Activated CD4-positive, alpha-beta T cell treated with anti-CD3 and anti-CD28 coated beads for 36 hours (primary cell): Measurements from ENCODE around the gene NECTIN3. TPM values are rescaled to one million over a fixed set of nuclear protein-coding genes. Genes with fewer than 3 reads are reported as not detected.

ENCODE experiments used
- ATAC-seq: fragments of 200-7000 bp; cut with Tn5 transposase; one replicate; pipeline ENCODE4 v1.10.0; 2021; ENCODE audit warnings: mild to moderate bottlenecking, moderate library complexity
- CTCF ChIA-PET: fragments of 350-600 bp; sonication (Branson Sonifier 250); formaldehyde crosslinking; loops from one replicate; lab custom pipeline; 2021; ENCODE audit warnings: antibody characterized with exemption; lab: Charles Lee
- POLR2A ChIA-PET: fragments of 350-600 bp; sonication (Branson Sonifier 250); formaldehyde crosslinking; loops from one replicate; lab custom pipeline; 2021; ENCODE audit warnings: antibody characterized with exemption, inconsistent platforms; lab: Charles Lee
- DNase-seq: peaks from one replicate; pipeline ENCODE4 v3.0.0-alpha.2; 2020
- H3K27ac Mint-ChIP-seq: one replicate; pipeline ENCODE4 v1.8.0; 2021; ENCODE audit warnings: mixed read lengths
- H3K27me3 Mint-ChIP-seq: one replicate; pipeline ENCODE4 v1.8.0; 2021; ENCODE audit warnings: mixed read lengths
- H3K36me3 Mint-ChIP-seq: one replicate; pipeline ENCODE4 v1.8.0; 2021; ENCODE audit warnings: low read depth, mixed read lengths
- H3K4me1 Mint-ChIP-seq: one replicate; pipeline ENCODE4 v1.8.0; 2021; ENCODE audit warnings: mixed read lengths
- H3K4me3 Mint-ChIP-seq: one replicate; pipeline ENCODE4 v1.8.0; 2021; ENCODE audit warnings: mild to moderate bottlenecking, moderate library complexity, mixed read lengths
- H3K9me3 Mint-ChIP-seq: one replicate; pipeline ENCODE4 v1.8.0; 2021; ENCODE audit warnings: low read depth, mixed read lengths
- intact Hi-C, 2 experiments: fragments of 100-400 bp; cut with DNase I in 1 of 2; cut with micrococcal nuclease in 1 of 2; formaldehyde crosslinking; loops; one replicate each; pipeline versions ENCODE4 v1.14.2 to v1.15.1; 2022 to 2024; cut with DNase I, micrococcal nuclease
- total RNA-seq, 2 experiments: library from RNA; stranded (reverse); gene quantifications; one replicate each; pipeline ENCODE4 v1.2.3, GENCODE V29; 2021

NECTIN3 gene
- total RNA-seq, 2 experiments from 2014 or later = 5.1 to 5.9 TPM

DNA sequence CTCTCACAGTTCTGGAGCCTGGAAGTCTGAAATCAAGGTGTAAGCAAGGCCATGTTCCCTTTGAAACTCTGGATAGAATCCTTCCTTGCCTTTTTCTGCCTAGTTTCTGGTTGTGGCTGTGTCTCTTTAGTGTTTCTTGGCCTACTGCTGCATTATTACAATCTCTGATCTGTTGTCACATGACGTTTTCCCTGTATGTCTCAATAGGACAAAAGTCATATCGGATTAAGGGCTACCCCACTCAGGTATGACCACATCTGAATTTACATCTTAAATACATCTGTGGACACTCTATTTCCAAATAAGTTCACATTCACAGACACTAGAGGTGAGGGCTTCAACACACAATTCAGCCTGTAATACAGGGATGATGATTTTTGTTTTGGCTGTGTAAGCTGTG lies 13.3 kb downstream of the NECTIN3 start:
- Mint-ChIP-seq H3K4me3 (no peak overlapping the region), H3K27me3 (no peaks in the 10 kb centered on the region), H3K36me3 (no peaks in the 10 kb centered on the region), H3K27ac (no peak overlapping the region), H3K9me3 (no peaks in the 10 kb centered on the region), H3K4me1 (no peaks in the 10 kb centered on the region)
- intact Hi-C loops = loop anchor here in 1 of 2 experiments (10.0 kb wide), 1 partner anchor 1550 kb away; no protein-coding TSS in a partner anchor
- ChIA-PET CTCF (no interaction called here), POLR2A (no interaction called here)
- DNase-seq = no peak
- no peak for ATAC-seq

DNA sequence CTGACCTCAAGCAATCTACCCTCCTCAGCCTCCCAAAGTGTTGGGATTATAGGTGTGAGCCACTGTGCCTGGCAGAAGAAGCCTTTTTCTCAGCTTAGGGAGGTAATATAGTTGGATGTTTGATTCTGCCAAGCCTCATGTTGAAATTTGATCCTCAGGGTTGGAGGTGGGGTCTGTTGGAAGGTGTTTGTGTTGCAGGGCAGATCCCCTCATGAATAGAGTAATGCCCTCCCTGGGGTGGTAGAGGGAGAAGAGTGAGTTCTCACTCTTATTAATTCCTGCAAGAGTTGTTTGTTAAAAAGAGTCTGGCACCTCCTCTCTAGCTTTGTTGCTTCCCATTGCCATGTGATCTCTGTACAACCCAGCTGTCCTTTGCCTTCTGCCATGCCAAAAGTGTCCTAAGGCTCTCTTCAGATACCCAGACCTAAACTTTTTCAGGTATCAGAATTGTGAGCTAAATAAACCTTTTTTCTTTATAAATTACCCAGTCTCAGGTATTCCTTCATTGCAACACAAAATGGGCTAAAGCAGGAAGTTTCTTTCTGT lies 16.4 kb downstream of the NECTIN3 start:
- H3K4me3 Mint-ChIP-seq = no peak overlapping the region
- no peaks in the 10 kb centered on the region for H3K4me1 Mint-ChIP-seq
- DNase-seq (no peak), ATAC-seq (no peak)
- H3K27me3 Mint-ChIP-seq = no peaks in the 10 kb centered on the region
- ChIA-PET CTCF (interaction anchor here (0.6 kb wide), 1 partner anchor 352 kb away, joined by 5 read pairs; no protein-coding TSS in a partner anchor), POLR2A (no interaction called here)
- H3K27ac Mint-ChIP-seq = no peak overlapping the region
- intact Hi-C loops = loop anchor here in 1 of 2 experiments (10.0 kb wide), 1 partner anchor 1553 kb away; no protein-coding TSS in a partner anchor
- H3K9me3 Mint-ChIP-seq = no peaks in the 10 kb centered on the region
- H3K36me3 Mint-ChIP-seq = no peaks in the 10 kb centered on the region

DNA sequence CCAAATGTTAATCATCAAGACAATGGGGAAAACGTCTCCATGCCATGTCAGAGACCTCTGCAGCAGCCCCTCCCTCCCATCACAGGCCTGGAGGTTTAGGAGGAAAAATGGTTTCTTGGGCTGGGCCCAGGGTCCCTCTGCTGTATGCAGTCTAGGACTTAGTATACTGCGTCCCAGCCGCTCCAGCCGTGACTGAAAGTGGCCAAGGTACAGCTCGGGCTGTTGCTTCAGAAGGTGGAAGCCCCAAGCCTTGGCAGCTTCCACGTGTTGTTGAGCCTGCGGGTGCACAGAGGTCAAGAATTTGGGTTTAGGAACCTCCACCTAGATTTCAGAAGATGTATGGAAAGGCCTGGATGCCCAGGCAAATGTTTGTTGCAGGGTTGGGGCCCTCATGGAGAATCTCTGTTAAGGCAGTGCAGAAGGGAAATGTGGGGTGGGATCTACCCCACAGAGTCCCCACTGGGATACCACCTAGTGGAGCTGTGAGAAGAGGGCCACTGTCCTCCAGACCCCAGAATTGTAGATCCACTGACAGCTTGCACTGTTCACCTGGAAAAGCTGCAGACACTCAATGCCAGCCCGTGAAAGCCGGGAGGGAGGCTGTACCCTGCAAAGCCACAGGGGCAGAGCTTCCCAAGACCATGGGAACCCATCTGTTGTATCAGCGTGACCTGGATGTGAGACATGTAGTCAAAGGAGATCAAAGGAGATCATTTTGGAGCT lies 25.0 kb downstream of the NECTIN3 start:
- no peak overlapping the region for H3K27ac Mint-ChIP-seq
- CTCF ChIA-PET = interaction anchor here (0.7 to 1.0 kb wide), 2 partner anchors 66 to 360 kb away, joined by 3 to 4 read pairs; no protein-coding TSS in a partner anchor
- intact Hi-C loops = no loop called here

DNA sequence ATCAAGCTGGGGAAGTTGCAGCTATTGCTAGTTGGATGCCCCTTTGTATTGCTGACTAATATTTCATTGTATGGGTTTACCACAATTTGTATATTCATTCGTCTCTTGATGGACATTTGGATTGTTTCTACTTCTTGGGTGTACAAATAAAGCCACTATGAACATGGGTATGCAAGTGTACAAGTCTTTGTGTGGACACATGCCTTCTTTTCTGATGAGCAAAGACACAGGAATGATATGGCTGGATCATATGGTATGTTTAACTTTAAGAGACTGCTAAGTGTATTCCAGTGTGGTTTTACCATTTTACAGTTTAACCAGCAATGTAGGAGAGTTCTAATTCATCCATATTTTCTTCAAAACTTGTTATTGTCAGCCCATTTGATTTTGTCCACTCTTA lies 32.2 kb downstream of the NECTIN3 start:
- Mint-ChIP-seq H3K27me3 (no peaks in the 10 kb centered on the region), H3K36me3 (no peaks in the 10 kb centered on the region), H3K9me3 (no peaks in the 10 kb centered on the region), H3K4me3 (no peak overlapping the region), H3K27ac (no peak overlapping the region), H3K4me1 (no peaks in the 10 kb centered on the region)
- POLR2A ChIA-PET = no interaction called here
- CTCF ChIA-PET = no interaction called here
- ATAC-seq = no peak
- intact Hi-C loops = no loop called here
- DNase-seq = no peak

More for the DNA sequence above, 25.0 kb downstream of the NECTIN3 start:
- DNase-seq = no peak
- Mint-ChIP-seq H3K4me1 (no peaks in the 10 kb centered on the region), H3K36me3 (no peaks in the 10 kb centered on the region), H3K9me3 (peaks cover 8% of the 10 kb centered on the region), H3K4me3 (no peak overlapping the region), H3K27me3 (no peaks in the 10 kb centered on the region)
- POLR2A ChIA-PET = no interaction called here
- no peak for ATAC-seq

DNA sequence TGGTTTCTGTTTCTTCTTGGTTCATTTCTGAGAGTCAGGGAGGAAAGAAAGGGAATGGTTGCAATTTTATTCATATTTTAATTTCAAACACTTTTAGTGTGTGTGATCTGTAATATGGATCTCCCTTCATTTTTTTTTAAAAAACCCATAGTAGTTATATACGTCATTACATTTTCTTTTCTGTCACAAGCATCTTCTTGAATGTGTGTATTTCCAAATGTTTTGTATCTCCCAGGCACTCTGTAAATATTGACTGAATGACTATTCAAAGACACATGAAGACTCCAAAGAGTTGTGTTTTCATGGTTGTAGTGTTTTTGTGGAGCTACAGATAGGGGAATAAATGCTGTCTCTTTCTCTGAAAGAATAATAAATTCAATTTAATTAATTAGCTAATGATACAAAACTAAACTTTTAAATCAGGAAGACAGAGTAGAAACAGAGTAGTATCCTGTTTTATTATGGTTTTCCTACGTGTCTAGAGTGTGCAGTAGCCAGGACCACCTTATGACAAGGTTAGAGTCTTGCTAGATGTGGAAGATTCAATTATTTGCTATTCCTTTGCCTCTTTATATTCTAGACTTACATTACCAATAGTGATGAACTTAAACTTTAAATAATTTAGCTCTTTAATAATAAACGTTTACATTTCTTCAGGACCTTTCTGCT lies 35.5 kb downstream of the NECTIN3 start:
- Mint-ChIP-seq H3K9me3 (no peaks in the 10 kb centered on the region), H3K4me1 (no peaks in the 10 kb centered on the region), H3K27ac (no peak overlapping the region), H3K36me3 (no peaks in the 10 kb centered on the region), H3K4me3 (no peak overlapping the region), H3K27me3 (no peaks in the 10 kb centered on the region)
- ATAC-seq (no peak), DNase-seq (no peak)
- POLR2A ChIA-PET = no interaction called here
- CTCF ChIA-PET = no interaction called here
- intact Hi-C loops = no loop called here

DNA sequence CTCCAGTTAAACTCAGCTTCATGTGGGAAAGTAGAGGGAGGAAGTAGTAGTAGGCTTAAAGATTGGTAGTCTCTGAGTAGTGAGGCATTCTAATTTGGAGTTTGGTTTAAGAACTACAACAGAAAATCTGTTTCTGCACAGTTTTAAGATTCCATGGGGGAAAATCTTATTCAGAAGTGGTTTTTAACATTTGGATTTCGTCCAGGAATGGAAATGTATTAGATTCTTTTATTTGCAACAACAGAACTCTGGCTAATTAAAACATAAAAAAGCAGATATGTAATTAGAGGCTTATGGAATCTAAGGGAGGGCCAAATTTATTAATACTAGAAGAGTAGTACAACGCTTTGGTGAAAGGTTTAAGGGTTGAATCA lies 36.0 kb downstream of the NECTIN3 start:
- H3K4me1 Mint-ChIP-seq = no peaks in the 10 kb centered on the region
- ChIA-PET POLR2A (no interaction called here), CTCF (no interaction called here)
- no peaks in the 10 kb centered on the region for H3K27me3 Mint-ChIP-seq
- ATAC-seq (no peak), DNase-seq (no peak)
- no peaks in the 10 kb centered on the region for H3K9me3 Mint-ChIP-seq
- no peak overlapping the region for H3K4me3 Mint-ChIP-seq
- H3K36me3 Mint-ChIP-seq = no peaks in the 10 kb centered on the region
- H3K27ac Mint-ChIP-seq = no peak overlapping the region
- intact Hi-C loops = no loop called here

DNA sequence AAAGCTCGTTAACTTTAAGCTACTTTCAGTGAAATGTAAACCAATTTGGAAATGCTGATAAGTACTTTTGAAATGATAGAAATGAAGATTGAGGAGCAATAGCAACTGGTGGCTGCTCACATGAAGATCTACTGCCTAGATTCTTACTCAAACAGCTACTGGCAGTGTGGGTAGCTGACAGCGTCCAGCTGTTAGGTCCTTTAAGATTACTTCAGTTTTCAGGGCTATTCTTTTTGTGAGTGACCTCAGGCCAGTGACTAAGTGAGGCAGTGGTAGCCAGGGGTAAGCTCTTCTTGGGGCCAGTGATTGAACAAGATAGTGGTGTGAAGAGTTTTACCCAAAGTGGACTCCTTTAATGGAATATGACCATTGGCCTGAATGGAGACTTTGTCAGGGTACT lies 41.3 kb downstream of the NECTIN3 start:
- ChIA-PET CTCF (interaction anchor here (0.6 to 0.7 kb wide), 2 partner anchors 11 to 42 kb away, joined by 3 to 4 read pairs; no protein-coding TSS in a partner anchor), POLR2A (no interaction called here)
- intact Hi-C loops = no loop called here
- Mint-ChIP-seq H3K36me3 (no peaks in the 10 kb centered on the region), H3K27me3 (no peaks in the 10 kb centered on the region), H3K4me3 (no peak overlapping the region), H3K9me3 (no peaks in the 10 kb centered on the region), H3K4me1 (no peaks in the 10 kb centered on the region), H3K27ac (no peak overlapping the region)
- ATAC-seq = no peak
- DNase-seq = no peak

DNA sequence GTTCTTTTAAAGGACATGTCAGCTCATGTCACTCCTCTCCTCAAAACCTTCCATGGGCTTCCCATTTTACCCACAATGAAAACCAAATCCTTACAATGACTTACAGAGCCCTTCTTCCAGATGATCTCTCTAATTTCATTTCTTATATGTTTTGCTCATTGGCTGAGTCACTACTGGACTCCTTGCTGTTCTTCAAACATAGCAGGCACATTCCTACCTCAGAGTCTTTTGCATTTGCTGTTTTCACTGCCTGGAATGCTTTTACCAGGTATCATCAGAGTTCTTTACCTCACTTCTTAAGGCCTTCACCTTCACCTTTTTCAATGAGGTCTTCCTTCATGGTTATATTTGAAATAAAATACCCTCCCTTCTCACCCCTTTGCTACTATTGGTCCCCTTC lies 57.3 kb downstream of the NECTIN3 start:
- POLR2A ChIA-PET = no interaction called here
- intact Hi-C loops = no loop called here
- H3K4me3 Mint-ChIP-seq = no peak overlapping the region

DNA sequence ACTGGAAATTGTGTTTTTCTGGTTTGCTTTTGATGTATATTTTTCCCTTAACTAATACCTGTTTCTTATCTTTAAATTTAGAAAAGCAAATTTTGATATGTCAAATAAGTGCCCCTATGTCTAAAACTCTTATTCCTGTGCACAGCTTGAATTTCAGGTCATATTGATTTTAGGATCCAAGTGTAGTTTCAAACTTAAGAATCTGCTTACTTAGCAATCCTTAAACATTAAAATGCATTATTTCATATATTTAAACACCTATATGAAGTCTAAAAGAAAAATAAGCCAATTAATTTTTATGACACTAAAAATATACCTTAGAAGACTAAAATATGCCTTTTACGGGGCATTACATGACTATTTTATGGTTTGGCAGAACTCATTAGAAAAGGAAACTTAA lies 59.2 kb downstream of the NECTIN3 start:
- Mint-ChIP-seq H3K27me3 (no peaks in the 10 kb centered on the region), H3K4me1 (no peaks in the 10 kb centered on the region), H3K27ac (no peak overlapping the region), H3K4me3 (no peak overlapping the region), H3K36me3 (no peaks in the 10 kb centered on the region), H3K9me3 (no peaks in the 10 kb centered on the region)
- DNase-seq = no peak
- no peak for ATAC-seq
- intact Hi-C loops = no loop called here
- ChIA-PET POLR2A (no interaction called here), CTCF (interaction anchor here (0.8 kb wide), 1 partner anchor 739 kb away, joined by 3 read pairs; no protein-coding TSS in a partner anchor)

More for the DNA sequence above, 57.3 kb downstream of the NECTIN3 start:
- Mint-ChIP-seq H3K27ac (no peak overlapping the region), H3K4me1 (no peaks in the 10 kb centered on the region), H3K9me3 (no peaks in the 10 kb centered on the region), H3K27me3 (no peaks in the 10 kb centered on the region), H3K36me3 (no peaks in the 10 kb centered on the region)
- DNase-seq (no peak), ATAC-seq (no peak)
- CTCF ChIA-PET = interaction anchor here (0.6 to 0.9 kb wide), 3 partner anchors 12 to 1594 kb away, joined by 3 to 4 read pairs (median 3); no protein-coding TSS in a partner anchor

DNA sequence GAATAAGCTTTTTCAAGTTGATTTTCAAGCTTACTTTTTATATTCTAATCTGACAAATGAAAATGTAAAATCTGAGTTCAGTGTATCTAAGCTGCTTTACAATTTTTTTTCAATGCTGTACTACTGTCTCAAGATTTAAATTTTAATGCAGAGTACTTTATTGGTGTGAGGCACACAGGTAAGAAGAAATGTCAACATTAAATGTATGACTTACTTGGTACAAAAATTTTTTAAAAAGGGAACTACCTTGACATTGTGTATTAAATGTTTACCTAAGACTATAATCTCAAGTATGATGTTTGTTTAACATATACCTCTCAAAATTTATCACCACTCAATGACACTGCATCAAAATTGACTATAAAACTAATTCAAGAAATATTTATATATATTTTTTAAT lies 62.7 kb downstream of the NECTIN3 start:
- Mint-ChIP-seq H3K36me3 (no peaks in the 10 kb centered on the region), H3K27me3 (no peaks in the 10 kb centered on the region), H3K4me3 (no peak overlapping the region), H3K27ac (no peak overlapping the region), H3K4me1 (no peaks in the 10 kb centered on the region), H3K9me3 (no peaks in the 10 kb centered on the region)
- ChIA-PET CTCF (no interaction called here), POLR2A (no interaction called here)
- no peak for ATAC-seq
- intact Hi-C loops = no loop called here
- DNase-seq = no peak

DNA sequence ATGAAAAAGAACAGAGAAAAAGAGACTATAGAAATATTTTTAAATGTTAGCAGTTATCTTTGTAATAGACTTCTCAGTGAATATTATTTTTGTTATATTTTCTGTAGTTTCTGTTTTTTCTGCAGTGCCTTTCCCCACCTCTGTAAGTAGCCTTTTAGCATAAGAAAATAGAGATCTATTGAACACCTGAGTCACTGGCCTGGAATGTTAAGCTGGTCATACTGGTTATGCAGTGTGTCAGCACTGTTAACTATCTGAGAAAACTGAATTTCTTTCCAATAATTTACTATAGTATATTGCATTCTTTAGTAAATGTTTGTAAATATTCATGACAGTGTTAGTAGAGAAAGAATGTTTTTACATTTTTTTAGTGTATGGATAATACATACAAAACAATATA lies 79.8 kb downstream of the NECTIN3 start:
- DNase-seq = no peak
- intact Hi-C loops = no loop called here
- no peak for ATAC-seq
- Mint-ChIP-seq H3K9me3 (no peaks in the 10 kb centered on the region), H3K4me3 (no peak overlapping the region), H3K36me3 (no peaks in the 10 kb centered on the region), H3K27ac (no peak overlapping the region), H3K4me1 (no peaks in the 10 kb centered on the region), H3K27me3 (no peaks in the 10 kb centered on the region)
- ChIA-PET CTCF (no interaction called here), POLR2A (no interaction called here)
